ENCODE measurements around the gene TMEM139. TPM values are rescaled to one million over a fixed set of nuclear protein-coding genes. Genes with fewer than 3 reads are reported as not detected.

Gene TMEM139
- 0.14 and 0.17 TPM in 2 replicates for total RNA-seq

DNA sequence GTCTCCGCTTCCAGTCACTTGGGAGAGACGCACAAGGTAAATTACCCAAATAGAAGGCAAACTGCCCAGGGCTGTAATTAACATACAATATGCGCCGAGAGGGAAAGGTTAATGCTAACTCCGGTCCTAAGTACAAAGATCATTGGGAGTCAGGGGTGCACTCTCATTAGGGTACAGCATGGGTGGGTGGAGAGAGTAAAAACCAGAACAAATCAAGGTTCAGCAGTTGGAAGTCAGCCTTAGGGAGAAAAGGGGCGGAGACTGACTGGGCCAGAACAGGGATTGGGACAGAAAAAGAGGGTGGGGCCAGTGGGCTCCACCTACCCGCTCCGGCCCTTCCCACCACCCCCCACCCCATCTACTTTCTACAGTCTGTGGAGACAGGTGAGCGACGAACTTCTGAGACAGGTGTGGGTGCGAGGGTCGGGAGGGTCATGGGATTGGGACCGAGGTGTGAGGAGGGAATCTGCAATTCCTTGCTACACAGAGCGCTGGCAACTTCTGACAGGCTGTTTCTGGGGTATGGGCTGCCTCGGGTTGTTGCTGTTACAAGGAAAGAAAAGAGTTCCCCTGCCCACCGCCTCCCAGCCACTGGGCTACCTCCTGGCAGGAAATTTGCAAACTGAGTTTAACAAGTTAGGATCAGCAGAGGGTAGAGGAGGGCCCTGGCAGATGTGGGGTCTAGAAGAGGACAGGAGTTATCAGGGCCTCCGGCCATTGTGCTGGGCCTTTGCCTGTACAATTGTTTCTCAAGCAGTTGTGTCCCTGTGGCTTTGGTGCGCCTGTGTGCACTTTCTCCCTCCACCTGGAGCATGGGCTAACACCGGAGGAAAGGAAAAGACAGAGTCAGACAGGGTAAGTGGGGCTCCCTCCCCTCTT is at the start of gene TMEM139:
TSS of gene TMEM139 (plus strand) at position 368 of the 879 bp plus-strand sequence. CDS start 1,000 bp downstream, outside the sequence.
- DNase-seq = no peak

DNA sequence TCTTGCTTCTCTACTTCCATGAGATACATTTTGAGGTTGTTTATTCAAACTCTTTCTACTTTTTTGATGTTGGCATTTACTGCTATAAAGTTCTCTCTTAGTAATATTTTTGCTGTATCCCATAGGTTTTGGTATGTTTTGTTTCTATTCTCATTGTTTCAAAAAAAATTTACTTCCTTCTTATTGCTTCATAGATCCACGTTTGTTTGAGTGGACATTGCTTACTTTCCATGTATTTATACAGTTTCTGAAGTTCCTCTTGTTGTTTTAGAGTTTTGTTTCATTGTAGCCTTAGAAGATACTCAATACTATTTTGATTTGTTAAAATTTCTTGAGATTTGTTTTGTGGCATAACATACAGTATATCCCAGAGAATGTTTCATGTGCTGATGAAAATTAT is 49.2 kb upstream of the TMEM139 start:
- DNase-seq = no peak

DNA sequence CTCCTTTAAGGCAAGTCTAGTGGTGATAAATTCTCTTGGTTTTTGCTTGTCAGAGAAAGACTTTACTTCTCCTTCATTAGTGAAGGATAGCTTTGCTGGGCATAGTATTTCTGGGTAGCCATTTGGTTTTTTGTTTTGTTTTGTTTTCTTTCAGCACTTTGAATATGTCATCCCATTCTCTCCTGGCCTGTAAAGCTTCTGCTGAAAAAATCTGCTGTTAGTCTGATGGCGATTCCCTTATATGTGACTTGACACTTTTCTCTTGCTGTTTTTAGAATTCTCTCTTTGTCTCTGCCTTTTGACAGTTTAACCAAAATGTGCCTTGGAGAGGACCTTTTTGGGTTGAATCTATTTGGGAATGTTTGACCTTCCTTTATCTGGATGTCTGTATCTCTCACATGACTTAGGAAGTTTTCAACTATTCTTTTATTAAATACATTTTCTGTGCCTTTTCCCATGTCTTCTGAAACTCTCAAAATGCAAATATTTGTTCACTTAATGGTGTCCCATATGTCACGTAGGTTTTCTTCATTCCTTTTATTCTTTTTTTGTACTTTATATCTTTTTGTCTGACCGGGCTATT is 48.3 kb upstream of the TMEM139 start:
- DNase-seq = no peak

- DNase-seq = no peak
Measured at GRCh38 chr7:143237366-143237765, 47.4 kb upstream of the TMEM139 start.

DNA sequence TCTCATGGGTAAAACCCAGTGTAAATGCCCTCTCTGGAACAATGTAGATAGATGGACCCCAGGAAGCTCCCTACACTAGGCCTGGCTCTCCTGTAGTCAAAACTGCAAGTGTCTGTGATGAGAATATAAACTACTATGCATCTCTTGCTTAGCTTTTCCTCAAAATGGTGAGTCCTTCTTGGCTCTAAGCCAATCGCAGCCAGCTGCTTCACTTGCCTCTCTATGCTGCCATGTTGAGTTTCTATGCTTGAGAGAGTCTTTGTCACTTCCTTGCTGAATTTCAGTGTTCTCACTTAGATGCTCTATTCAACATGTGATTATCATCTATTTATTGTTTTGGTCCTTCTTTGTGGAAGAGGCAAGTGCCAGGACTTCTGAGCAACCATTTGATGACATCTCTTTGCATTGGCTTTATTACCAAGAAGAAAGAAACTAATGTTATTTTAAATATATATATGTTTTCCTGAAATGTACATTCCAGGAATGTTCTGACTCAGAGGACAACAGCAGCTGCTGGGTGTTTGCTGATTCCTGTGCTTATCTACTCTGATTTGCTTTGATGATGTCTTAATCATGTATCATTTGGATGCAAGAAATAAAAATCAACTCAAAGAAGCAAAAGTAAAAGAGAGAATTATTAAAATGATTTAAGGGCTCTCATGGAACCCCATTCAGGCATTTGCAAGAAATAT is 46.3 kb upstream of the TMEM139 start:
- DNase-seq = no peak

DNA sequence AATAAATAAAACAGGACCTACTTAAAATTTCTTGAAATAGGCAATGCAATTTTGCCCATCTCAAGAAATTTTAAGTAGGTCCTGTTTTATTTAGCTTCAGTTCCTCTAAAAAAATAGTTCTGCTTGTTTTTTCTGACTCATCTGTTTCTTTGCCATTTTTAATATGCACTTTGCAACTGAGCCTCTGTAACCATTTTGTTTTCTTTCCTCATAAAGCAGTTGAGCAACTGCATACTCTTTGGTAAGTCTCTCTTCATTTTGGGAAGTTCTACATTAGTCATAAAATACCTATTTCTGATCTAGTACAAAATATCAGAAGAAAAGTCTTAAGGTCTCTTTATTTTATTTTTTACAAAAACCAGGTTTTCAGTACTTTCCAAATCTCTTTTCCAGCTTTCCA is 44.9 kb upstream of the TMEM139 start:
- DNase-seq = no peak

DNA sequence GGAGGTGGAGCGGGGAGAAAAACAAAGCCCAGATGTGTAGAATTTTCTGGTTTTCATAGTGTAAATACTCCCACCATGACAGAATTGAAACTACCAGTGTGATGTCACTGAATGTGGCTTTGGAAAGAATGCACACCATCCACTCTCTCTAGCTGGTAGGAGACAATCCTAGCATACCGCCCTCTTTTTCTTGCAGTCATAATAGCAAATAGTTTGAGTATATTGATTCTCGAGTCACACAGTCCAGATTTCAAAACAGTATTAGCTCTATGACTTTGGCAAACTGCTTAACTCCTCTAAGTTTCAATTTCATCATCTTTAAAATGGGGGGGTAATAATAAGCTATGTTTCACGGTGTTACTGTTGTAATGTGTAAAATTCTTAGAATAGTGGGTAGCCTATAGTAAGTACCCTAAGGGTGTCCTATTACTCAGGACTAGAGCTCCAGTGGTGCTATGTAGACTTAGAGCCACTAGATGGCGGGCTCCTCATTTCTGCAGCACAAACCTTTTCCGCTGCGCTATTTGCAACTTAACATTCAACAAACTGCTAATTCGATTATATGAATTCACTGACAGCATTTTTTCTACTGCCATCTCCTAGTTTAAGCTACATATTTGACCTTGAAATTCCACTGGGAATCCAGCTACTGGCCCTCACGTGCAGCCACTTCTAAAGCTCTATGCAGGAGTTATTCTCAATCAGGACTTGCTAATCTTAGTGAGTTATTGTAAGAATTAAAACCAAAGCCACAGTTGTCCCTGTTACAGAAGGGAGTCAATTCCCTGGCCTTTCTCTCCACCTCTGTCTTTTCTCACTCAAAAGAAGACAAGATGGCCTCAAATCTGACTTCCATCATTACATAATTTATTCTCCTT is 44.2 kb upstream of the TMEM139 start:
- DNase-seq = peak; percentile 90

DNA sequence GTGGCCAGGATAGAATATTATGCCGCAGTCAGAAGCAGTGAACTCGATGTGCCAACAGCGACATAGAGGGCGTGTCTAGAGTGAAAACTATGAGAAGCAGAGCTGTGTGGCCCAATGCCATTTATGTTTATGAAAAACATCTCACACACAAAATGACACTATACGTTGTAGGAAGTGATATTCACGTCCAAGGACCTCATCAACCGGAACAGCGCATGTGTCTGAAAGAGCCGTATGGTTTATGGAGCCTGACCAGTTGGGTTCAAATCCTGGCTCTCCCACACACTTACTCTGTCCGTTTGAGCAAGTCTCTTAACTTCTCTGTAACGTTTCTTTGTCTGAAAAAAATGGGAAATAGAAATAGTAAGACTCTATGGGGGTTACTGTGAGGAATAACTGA is 42.5 kb upstream of the TMEM139 start:
- DNase-seq = no peak

GRCh38 chr7:143243111-143243510 is 41.6 kb upstream of the TMEM139 start:
- no peak for DNase-seq

GRCh38 chr7:143243614-143244013 is 41.1 kb upstream of the TMEM139 start:
- no peak for DNase-seq

- no peak for DNase-seq
Measured at GRCh38 chr7:143244321-143244720, 40.4 kb upstream of the TMEM139 start.

DNA sequence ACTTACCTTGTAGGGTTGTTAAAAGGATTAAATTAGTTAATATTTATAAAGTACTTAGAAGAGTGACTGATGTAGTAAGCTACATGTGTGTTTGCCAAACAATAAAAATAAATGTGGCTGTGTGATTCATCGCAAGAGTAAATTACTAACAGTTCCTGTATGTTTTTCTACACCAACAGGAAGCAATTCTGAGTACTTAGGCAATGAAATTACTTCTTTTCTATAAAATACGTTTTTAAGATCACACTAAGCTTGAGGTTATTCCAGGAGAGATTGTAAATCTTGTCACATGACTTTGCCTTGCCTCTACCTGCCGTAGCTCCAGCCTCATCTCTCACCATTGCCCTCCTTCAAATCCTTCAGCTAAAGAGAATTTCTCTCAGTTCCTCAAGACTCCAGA is 39.6 kb upstream of the TMEM139 start:
- peak; percentile 58 for DNase-seq

DNA sequence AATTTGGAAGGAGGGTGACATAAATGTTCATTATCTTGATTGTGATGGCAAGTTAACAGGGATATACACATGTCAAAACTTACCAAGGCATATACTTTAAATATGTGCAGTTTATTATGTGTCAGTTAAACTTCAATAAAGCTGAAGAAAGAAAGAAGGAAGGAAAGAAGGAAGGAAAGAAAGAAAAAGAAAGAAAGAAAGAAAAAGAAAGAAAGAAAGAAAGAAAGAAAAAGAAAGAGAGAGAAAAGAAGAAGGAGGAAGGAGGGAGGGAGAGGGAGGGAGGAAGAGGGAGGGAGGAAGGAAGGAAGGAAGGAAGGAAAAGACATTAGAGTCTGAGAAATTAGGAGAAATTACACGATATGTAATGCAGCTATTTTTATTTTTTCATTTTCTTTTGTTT is 37.4 kb upstream of the TMEM139 start:
- no peak for DNase-seq

DNA sequence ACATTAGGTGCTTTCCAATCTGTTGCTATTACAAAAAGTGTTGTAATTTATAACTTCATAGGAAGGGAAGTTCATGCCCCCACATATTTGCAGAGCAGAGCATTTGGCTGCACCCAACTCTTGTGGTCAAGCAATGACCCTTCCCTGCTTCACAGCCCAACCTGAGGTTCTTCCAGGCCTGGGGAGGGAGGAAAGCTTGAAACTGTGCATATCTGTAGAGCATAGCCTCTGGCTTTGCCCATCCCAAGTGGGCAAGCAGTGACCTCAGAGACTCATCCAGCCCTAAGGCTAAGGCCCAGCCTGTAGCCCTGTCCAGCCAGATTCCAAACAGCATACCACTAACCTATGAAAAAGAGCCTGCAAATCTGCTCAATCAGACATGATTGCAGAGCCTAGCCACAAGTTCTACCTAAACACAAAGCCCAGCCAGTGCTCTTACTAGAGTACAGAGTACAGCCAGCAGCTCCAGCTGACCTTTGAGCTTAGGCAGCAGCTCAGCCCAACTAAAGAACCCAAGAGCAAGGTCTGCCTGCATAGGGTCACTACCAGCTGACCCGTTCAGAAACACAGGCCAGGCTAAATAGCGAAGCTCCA is 35.9 kb upstream of the TMEM139 start:
- DNase-seq = no peak

DNA sequence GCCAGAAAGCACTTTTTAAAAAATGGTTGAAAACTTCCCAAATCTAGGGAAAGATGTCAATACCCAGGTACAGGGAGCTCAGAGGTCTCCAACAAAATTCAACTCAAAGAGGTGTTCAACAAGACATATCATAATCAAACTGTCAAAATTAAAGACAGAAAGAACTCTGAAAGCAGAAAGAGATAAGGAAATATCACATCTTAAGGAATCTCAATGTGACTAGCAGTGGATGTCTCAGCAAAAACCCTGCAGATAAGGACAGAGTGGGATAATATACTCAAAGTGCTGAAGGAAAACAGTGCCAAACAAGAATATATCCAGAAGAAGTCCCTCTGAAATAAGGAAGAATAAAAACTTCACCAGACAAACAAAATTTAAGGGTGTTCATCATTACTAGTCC is 34.6 kb upstream of the TMEM139 start:
- no peak for DNase-seq

DNA sequence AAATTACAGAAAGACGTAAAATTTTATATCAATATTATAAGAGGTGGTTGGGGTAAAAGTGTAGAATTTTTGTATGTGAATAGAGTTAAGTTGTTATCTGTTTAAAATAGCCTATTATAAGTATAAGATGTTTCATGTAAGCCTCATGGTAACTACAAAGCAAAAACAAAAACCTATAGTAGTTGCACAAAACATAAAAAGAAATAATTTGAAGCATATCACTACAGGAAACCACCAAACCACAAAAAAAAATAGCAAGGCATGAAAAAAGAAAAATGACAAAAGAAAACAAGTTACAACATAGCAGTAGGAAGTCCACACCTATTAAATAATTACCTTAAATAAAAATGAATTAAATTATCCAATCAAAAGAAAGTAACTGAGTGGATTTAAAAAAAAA is 33.9 kb upstream of the TMEM139 start:
- DNase-seq = no peak

DNA sequence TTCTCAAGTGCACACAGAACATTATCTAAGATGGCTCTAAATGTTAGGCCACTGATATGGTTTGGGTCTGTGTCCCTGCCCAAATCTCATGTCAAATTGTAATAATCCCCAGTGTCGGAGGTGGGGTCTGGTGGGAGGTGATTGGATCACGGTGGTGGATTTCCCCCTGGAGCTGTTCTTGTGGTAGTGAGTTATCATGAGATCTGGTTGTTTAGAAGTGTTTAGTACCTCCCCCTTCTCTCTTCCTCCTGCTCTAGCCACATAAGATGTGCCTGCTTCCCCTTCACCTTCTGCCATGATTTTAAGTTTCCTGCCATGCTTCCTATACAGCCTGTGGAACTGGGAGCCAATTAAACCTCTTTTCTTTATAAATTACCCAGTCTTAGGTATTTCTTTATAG is 32.8 kb upstream of the TMEM139 start:
- DNase-seq = no peak

- DNase-seq = no peak
Measured at GRCh38 chr7:143255564-143255963, 29.2 kb upstream of the TMEM139 start.

DNA sequence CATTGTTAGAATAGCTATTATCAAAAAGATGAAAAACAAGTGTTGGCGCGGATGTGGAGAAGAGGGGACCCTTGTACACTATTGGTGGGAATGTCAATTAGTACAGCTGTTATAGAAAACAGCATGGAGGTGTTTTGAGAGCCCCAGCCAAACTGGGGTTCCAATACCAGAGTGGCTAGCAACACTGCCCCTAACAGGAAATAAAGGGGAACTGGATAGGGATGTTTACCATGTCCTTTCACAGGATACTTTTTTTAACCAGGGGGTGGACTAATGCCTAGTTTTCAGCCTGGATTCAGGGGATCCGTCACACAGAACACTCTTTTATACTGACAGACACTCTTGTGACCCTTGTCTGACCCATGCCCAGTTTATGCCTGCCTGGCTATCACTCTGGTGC is 28.4 kb upstream of the TMEM139 start:
- no peak for DNase-seq

DNA sequence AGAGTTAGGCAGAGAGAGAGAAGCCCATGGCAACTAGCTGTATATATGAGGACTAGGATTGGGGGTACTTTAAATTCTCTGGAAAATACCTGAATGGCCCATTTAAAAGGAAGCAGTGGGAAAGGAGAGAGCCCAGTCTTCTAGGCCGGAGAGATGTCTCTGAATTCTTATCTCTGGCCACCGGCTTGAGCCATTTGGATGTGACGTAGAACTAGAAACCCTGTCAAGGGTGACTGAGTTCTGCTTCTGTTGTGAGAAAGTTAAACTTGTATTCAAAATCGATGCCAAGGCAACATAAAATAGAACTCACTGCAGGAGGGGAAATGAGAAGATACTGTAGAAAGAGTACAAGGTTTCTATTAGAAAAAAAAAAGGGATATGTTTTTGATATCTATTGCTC is 27.8 kb upstream of the TMEM139 start:
- no peak for DNase-seq

DNA sequence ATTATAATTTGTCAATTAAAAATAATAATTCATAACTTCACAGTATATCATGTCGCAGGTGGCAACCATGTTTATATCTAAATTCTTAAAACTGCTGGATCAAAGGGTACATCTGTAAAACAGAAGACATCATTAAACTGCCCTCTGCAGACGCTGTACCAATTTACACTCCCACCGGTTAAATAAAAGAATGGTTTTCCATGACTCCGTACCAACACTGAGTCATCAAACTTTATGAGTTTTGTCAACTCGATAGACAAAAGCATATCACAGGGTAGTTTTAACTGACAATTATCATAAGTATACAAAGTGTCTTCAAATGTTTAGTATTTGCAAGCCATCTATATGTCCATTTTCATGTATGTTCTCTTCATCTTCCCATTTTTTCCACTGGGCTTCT is 27.3 kb upstream of the TMEM139 start:
- peak; percentile 33 for DNase-seq

- no peak for DNase-seq
Measured at GRCh38 chr7:143258831-143259230, 25.9 kb upstream of the TMEM139 start.

Data from dermis blood vessel endothelial cell (primary cell).